Measurements from ENCODE around the gene TIMM9.

The TIMM9 gene

GRCh38 chr14:58395812-58396788 lies 31.2 kb downstream of the TIMM9 start, which contains the start of gene TOMM20L:
Gene TOMM20L (plus strand): TSS chr14:58395930. CDS start chr14:58395958, 28 bp downstream.
- no peaks in the 10 kb centered on the region for H3K9me3 ChIP-seq (ENCODE audit: control insufficient read depth, low read length)
- no peaks in the 10 kb centered on the region for H3K27me3 ChIP-seq (ENCODE audit: control insufficient read depth, insufficient read depth, low read length)
- peak within 1 kb of the TSS; percentile 45 for H3K4me3 ChIP-seq (ENCODE audit: low read depth, low read length)
- H2AFZ ChIP-seq, result peak within 1 kb of the TSS; percentile 99
- no peaks in the 10 kb centered on the region for H3K79me2 ChIP-seq
- peak within 1 kb of the TSS; percentile 67 for H3K4me2 ChIP-seq (ENCODE audit: low read length)
- peak; percentile 77 for TF ChIP-seq CTCF (IDR thresholded peaks at IDR 0.05)
- H3K27ac ChIP-seq, result peak within 1 kb of the TSS; percentile 74
- no peak within 1 kb of the TSS for H3K9ac ChIP-seq
- H3K36me3 ChIP-seq (ENCODE audit: control insufficient read depth, insufficient read depth, low read length), result no peaks in the 10 kb centered on the region
- H3K4me1 ChIP-seq, result no peaks in the 10 kb centered on the region

GRCh38 chr14:58395562-58395811 lies 31.8 kb downstream of the TIMM9 start:
- H3K79me2 ChIP-seq, result no peaks in the 10 kb centered on the region
- no peaks in the 10 kb centered on the region for H3K9me3 ChIP-seq (ENCODE audit: control insufficient read depth, low read length)
- H3K4me3 ChIP-seq (ENCODE audit: low read depth, low read length), result peak overlapping the region; percentile 45
- H3K4me1 ChIP-seq, result no peaks in the 10 kb centered on the region
- TF ChIP-seq CTCF (IDR thresholded peaks at IDR 0.05), result no peak
- H2AFZ ChIP-seq, result peak overlapping the region; percentile 99
- H3K4me2 ChIP-seq (ENCODE audit: low read length), result peak overlapping the region; percentile 67
- H3K9ac ChIP-seq, result no peak overlapping the region
- H3K27me3 ChIP-seq (ENCODE audit: control insufficient read depth, insufficient read depth, low read length), result no peaks in the 10 kb centered on the region
- H3K27ac ChIP-seq, result no peak overlapping the region
- no peaks in the 10 kb centered on the region for H3K36me3 ChIP-seq (ENCODE audit: control insufficient read depth, insufficient read depth, low read length)

GRCh38 chr14:58390830-58391229 lies 36.5 kb downstream of the TIMM9 start:
- Histone ChIP-seq H3K9ac (no peak overlapping the region), H3K27ac (no peak overlapping the region), H3K4me3 (ENCODE audit: low read depth, low read length) (no peak overlapping the region), H3K4me1 (no peaks in the 10 kb centered on the region), H3K27me3 (ENCODE audit: control insufficient read depth, insufficient read depth, low read length) (no peaks in the 10 kb centered on the region), H3K9me3 (ENCODE audit: control insufficient read depth, low read length) (no peaks in the 10 kb centered on the region), H2AFZ (no peak overlapping the region), H3K79me2 (no peaks in the 10 kb centered on the region), H3K36me3 (ENCODE audit: control insufficient read depth, insufficient read depth, low read length) (no peaks in the 10 kb centered on the region), H3K4me2 (ENCODE audit: low read length) (no peak overlapping the region)
- no peak for TF ChIP-seq CTCF (IDR thresholded peaks at IDR 0.05)

- Histone ChIP-seq H3K79me2 (no peaks in the 10 kb centered on the region), H3K4me3 (ENCODE audit: low read depth, low read length) (no peak overlapping the region), H3K9ac (no peak overlapping the region), H3K27me3 (ENCODE audit: control insufficient read depth, insufficient read depth, low read length) (no peaks in the 10 kb centered on the region), H3K27ac (no peak overlapping the region), H3K36me3 (ENCODE audit: control insufficient read depth, insufficient read depth, low read length) (no peaks in the 10 kb centered on the region), H3K4me2 (ENCODE audit: low read length) (no peak overlapping the region), H3K9me3 (ENCODE audit: control insufficient read depth, low read length) (no peaks in the 10 kb centered on the region), H2AFZ (no peak overlapping the region), H3K4me1 (no peaks in the 10 kb centered on the region)
- no peak for TF ChIP-seq CTCF (IDR thresholded peaks at IDR 0.05)
Observed at GRCh38 chr14:58376791-58377190, 50.5 kb downstream of the TIMM9 start.

- H3K4me3 ChIP-seq (ENCODE audit: low read depth, low read length), result no peak overlapping the region
- H3K27ac ChIP-seq, result no peak overlapping the region
Observed at GRCh38 chr14:58368956-58369355, 58.4 kb downstream of the TIMM9 start.

More at GRCh38 chr14:58368956-58369355, 58.4 kb downstream of the TIMM9 start:
- Histone ChIP-seq H3K9ac (no peak overlapping the region), H2AFZ (no peak overlapping the region), H3K4me2 (ENCODE audit: low read length) (no peak overlapping the region), H3K27me3 (ENCODE audit: control insufficient read depth, insufficient read depth, low read length) (no peaks in the 10 kb centered on the region), H3K79me2 (no peaks in the 10 kb centered on the region), H3K9me3 (ENCODE audit: control insufficient read depth, low read length) (no peaks in the 10 kb centered on the region), H3K36me3 (ENCODE audit: control insufficient read depth, insufficient read depth, low read length) (no peaks in the 10 kb centered on the region), H3K4me1 (no peaks in the 10 kb centered on the region)
- no peak for TF ChIP-seq CTCF (IDR thresholded peaks at IDR 0.05)
